Adrenal gland (tissue), 5 donors: ENCODE results near the gene GMEB2.
"Not testable (repeated sequence)": the region's sequence is repeated elsewhere in the genome, so short reads cannot be mapped to it uniquely, and the experiment has no call there.

Experiments
- CTCF ChIP-seq, 6 experiments: fragments of 450-650 bp in 4 of 6; fragments of 200-600 bp in 2 of 6; sonication (generic) in 1 of 6; IDR thresholded peaks; 1 replicate in 5 of 6; 2 replicates in 1 of 6; pipeline versions ENCODE4 v1.5.1 to v1.8.0; 2016 to 2021; ENCODE audit warnings: antibody characterized with exemption in 6 of 6, mild to moderate bottlenecking in 2 of 6, moderate library complexity in 1 of 6
- POLR2A ChIP-seq, 2 donors: fragments of 450-650 bp; IDR thresholded peaks; one replicate each; pipeline ENCODE4 v1.6.1; 2017; ENCODE audit warnings: antibody characterized with exemption in 2 of 2, mild to moderate bottlenecking in 2 of 2, moderate library complexity in 1 of 2
- donor health status: DM: no; HTN: no; CAD: no.

- not testable (repeated sequence) for TF ChIP-seq POLR2A, CTCF (IDR thresholded peaks at IDR 0.05)
Observed at GRCh38 chr20:63660174-63660573, 33.3 kb upstream of the GMEB2 start.
